Skeletal muscle tissue (tissue), 4 donors: Measurements from ENCODE around the gene CEP97. TPM values are rescaled to one million over a fixed set of nuclear protein-coding genes. Genes with fewer than 3 reads are reported as not detected.
"Not testable (repeated sequence)": the region's sequence is repeated elsewhere in the genome, so short reads cannot be mapped to it uniquely, and the experiment has no call there.

Experiments
- H3K27ac ChIP-seq: one replicate; pipeline ENCODE4 v1.7.0; 2013; ENCODE audit warnings: mild to moderate bottlenecking, low read depth, low read length, inconsistent platforms
- H3K27me3 ChIP-seq, 3 donors: one replicate each; pipeline ENCODE4 v1.7.0; 2013; ENCODE audit warnings: low read length in 3 of 3; ENCODE audit not compliant: control insufficient read depth in 3 of 3, insufficient read depth in 3 of 3
- H3K36me3 ChIP-seq, 3 donors: one replicate each; pipeline ENCODE4 v1.7.0; 2013; ENCODE audit warnings: low read length in 3 of 3; ENCODE audit not compliant: control insufficient read depth in 3 of 3, insufficient read depth in 3 of 3
- H3K4me1 ChIP-seq, 3 donors: one replicate each; pipeline ENCODE4 v1.7.0; 2013; ENCODE audit warnings: low read length in 3 of 3, mild to moderate bottlenecking in 3 of 3; ENCODE audit not compliant: control insufficient read depth in 3 of 3, insufficient read depth in 3 of 3
- H3K4me3 ChIP-seq, 3 donors: one replicate each; pipeline ENCODE4 v1.7.0; 2013; ENCODE audit warnings: low read length in 3 of 3
- H3K9ac ChIP-seq, 3 donors: one replicate each; pipeline ENCODE4 v1.7.0; 2013; ENCODE audit warnings: low read length in 3 of 3, mild to moderate bottlenecking in 3 of 3, moderate library complexity in 2 of 3, low read depth in 1 of 3
- H3K9me3 ChIP-seq, 3 donors: one replicate each; pipeline ENCODE4 v1.7.0; 2013; ENCODE audit warnings: low read length in 3 of 3; ENCODE audit not compliant: control insufficient read depth in 3 of 3
- total RNA-seq: library from RNA; depleted of rRNA; stranded (reverse); fragments of >200 nt; gene quantifications from one replicate; pipeline ENCODE4 v1.2.3, GENCODE V29; 2014
- donor health status: Osteomylitis.

The CEP97 gene
- total RNA-seq, 1 donor from 2014 or later = 16.2 TPM

DNA sequence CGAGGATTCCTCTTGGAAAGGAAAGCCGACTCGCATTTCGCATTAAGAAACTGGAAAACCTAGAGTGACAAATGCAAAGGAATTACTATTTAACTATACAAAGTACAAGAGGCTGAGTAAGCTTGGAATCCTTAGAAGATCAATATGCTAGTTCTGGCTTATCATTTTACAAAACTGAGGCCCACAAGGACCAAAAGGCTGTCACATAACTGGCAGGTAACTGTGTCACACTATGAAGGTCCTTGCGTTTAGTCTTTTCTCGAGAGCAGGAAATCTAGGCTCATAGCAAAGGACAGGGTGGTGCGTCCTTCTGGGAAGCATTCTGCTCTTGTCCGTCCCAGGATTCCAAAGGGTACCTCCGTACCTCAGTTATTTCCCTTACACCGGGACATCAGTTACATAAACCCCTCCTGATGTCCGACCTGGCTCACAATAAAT, 38.5 kb upstream of the CEP97 start:
- H3K4me1 ChIP-seq = peaks cover 19 to 25% (median 23%) of the 10 kb centered on the region in 3 donors
- H3K9me3 ChIP-seq = no peaks in the 10 kb centered on the region
- peak overlapping the region; percentile 90 to 99 (median 95) for H3K4me3 ChIP-seq
- H3K27ac ChIP-seq = peak overlapping the region; percentile 93
- peaks cover 25 to 28% (median 25%) of the 10 kb centered on the region in 3 donors for H3K36me3 ChIP-seq
- peak overlapping the region; percentile 92 to 98 (median 95) for H3K9ac ChIP-seq
- H3K27me3 ChIP-seq = no peaks in the 10 kb centered on the region

GRCh38 chr3:101687142-101687931, 37.1 kb upstream of the CEP97 start:
- Histone ChIP-seq H3K4me1 (peaks cover 19 to 26% (median 25%) of the 10 kb centered on the region in 3 donors), H3K4me3 (peak overlapping the region; percentile 90 to 99 (median 95)), H3K27ac (peak overlapping the region; percentile 93), H3K9me3 (no peaks in the 10 kb centered on the region), H3K36me3 (peaks cover 11 to 15% (median 14%) of the 10 kb centered on the region in 3 donors), H3K9ac (peak overlapping the region; percentile 69 to 92 (median 79)), H3K27me3 (no peaks in the 10 kb centered on the region)

DNA sequence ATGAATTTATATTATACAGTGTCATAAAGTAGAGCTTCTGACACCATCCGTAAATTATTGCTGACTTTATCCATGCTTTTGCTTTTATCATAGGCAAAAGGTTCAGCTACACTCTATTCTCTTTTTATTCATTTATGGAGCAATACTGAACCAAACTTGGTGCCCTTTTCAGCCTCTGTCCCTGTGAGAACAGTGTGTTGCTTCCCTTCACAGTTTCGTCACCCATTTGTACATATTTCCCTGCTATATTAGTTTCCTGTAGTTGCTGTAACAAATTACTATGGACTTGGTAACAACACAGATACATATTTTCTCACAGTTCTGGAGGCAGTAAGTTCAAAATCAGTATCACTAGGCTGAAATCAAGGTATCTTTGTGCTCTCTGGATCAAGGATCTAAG, 35.1 kb upstream of the CEP97 start:
- Histone ChIP-seq H3K4me3 (no peak overlapping the region), H3K27ac (no peak overlapping the region), H3K4me1 (peaks cover 16 to 19% (median 19%) of the 10 kb centered on the region in 3 donors), H3K9me3 (no peaks in the 10 kb centered on the region), H3K27me3 (no peaks in the 10 kb centered on the region), H3K36me3 (peaks cover 3 to 10% (median 4%) of the 10 kb centered on the region in 3 donors), H3K9ac (no peak overlapping the region)

DNA sequence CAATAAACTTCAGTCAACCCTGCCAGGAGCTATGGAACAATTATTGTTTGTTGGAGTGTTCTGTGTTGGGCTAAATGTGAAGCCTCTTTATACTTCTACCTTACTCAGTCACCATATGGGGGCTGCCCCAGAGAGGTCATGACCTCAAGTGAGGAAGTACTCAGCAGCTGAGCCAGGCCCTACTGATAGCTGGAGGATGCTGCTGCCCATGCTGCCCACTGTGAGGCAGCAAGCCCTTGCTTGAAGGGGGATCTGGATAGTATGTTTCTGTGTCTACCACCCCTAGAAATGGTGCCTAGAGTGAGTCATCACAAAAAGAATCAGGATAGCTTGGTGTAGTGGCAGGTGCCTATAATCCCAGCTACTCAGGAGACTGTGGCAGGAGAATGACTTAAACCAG, 33.4 kb upstream of the CEP97 start:
- no peak overlapping the region for H3K27ac ChIP-seq
- no peaks in the 10 kb centered on the region for H3K36me3 ChIP-seq
- H3K4me3 ChIP-seq = no peak overlapping the region
- no peaks in the 10 kb centered on the region for H3K9me3 ChIP-seq
- no peak overlapping the region for H3K9ac ChIP-seq
- H3K4me1 ChIP-seq = peaks cover 3 to 6% (median 5%) of the 10 kb centered on the region in 3 donors
- no peaks in the 10 kb centered on the region for H3K27me3 ChIP-seq

- H3K4me1 ChIP-seq, H3K27me3 ChIP-seq, H3K36me3 ChIP-seq, H3K27ac ChIP-seq, H3K4me3 ChIP-seq, H3K9me3 ChIP-seq, H3K9ac ChIP-seq: not testable (repeated sequence)
Observed at GRCh38 chr3:101691685-101692671, 32.4 kb upstream of the CEP97 start.

DNA sequence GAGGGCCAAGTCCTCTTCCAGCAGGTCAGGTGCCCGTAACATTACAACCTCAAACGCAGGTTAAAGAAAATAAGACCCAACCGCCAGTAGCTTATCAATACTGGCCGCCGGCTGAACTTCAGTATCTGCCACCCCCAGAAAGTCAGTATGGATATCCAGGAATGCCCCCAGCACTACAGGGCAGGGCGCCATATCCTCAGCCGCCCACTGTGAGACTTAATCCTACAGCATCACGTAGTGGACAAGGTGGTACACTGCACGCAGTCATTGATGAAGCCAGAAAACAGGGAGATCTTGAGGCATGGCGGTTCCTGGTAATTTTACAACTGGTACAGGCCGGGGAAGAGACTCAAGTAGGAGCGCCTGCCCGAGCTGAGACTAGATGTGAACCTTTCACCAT, 30.9 kb upstream of the CEP97 start:
- H3K36me3 ChIP-seq, H3K9ac ChIP-seq, H3K4me3 ChIP-seq, H3K4me1 ChIP-seq, H3K27ac ChIP-seq, H3K27me3 ChIP-seq, H3K9me3 ChIP-seq: not testable (repeated sequence)

DNA sequence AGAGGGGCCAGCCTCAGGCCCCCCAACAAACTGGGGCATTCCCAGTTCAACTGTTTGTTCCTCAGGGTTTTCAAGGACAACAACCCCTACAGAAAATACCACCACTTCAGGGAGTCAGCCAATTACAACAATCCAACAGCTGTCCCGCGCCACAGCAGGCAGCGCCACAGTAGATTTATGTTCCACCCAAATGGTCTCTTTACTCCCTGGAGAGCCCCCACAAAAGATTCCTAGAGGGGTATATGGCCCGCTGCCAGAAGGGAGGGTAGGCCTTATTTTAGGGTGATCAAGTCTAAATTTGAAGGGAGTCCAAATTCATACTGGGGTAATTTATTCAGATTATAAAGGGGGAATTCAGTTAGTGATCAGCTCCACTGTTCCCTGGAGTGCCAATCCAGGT, 29.6 kb upstream of the CEP97 start:
- not testable (repeated sequence) for H3K27ac ChIP-seq, H3K4me1 ChIP-seq, H3K9me3 ChIP-seq, H3K27me3 ChIP-seq, H3K4me3 ChIP-seq, H3K9ac ChIP-seq, H3K36me3 ChIP-seq

GRCh38 chr3:101695779-101696372, 28.5 kb upstream of the CEP97 start:
- Histone ChIP-seq H3K9ac (no peak overlapping the region), H3K9me3 (no peaks in the 10 kb centered on the region), H3K27me3 (no peaks in the 10 kb centered on the region), H3K4me3 (no peak overlapping the region), H3K4me1 (peaks cover 0 to 3% (median 0%) of the 10 kb centered on the region in 3 donors), H3K36me3 (no peaks in the 10 kb centered on the region), H3K27ac (no peak overlapping the region)

GRCh38 chr3:101701696-101702634, 22.4 kb upstream of the CEP97 start:
- no peak overlapping the region for H3K4me3 ChIP-seq
- no peaks in the 10 kb centered on the region for H3K4me1 ChIP-seq
- H3K27me3 ChIP-seq = no peaks in the 10 kb centered on the region
- no peak overlapping the region for H3K9ac ChIP-seq
- H3K27ac ChIP-seq = no peak overlapping the region
- H3K36me3 ChIP-seq = no peaks in the 10 kb centered on the region
- H3K9me3 ChIP-seq = no peaks in the 10 kb centered on the region
